OCI-LY3 (cell line): ENCODE measurements around the gene YAF2.

Experiments used
- EZH2phosphoT487 ChIP-seq: fragments of 200-600 bp; shearing (Covaris generic); IDR thresholded peaks from 2 replicates; pipeline ENCODE4 v1.6.1; 2018; ENCODE audit warnings: antibody characterized with exemption, mixed run types, low read depth
- TF ChIP-seq, protein P1 (sequence below): fragments of 200-600, 300-600 bp; sonication (generic); IDR thresholded peaks from 2 replicates; pipeline ENCODE4 v1.5.1; 2014; ENCODE audit warnings: antibody characterized with exemption, low read length, low read depth

DNA sequence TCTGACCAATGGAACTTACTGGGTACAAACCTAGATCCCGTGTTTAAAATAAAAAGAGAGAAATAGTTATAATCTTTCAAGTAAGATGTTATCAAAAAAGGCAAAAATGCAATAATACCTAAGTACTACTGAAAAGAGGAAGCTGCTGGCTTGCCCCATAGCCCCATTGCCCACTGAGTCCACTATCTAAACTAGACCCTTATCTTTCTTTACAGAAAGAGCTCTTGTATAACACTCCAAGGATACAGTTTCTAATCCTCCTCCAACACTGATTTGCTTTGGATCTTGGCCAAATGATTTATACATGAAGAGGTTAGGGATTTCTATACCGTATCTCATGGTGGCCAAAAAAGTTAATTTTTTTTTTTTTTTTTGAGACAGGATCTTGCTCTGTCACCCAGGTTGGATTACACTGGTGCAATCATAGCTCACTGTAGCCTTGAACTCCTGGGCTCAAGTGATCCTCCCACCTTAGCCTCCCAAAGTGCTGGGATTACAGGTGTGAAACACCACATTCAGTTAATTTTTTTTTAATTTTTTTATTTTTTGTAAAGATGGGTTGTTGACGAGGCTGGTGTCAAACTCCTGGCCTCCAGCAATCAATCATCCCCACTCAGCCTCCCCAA, 96.0 kb downstream of the YAF2 start:
- TF ChIP-seq, protein P1, sequence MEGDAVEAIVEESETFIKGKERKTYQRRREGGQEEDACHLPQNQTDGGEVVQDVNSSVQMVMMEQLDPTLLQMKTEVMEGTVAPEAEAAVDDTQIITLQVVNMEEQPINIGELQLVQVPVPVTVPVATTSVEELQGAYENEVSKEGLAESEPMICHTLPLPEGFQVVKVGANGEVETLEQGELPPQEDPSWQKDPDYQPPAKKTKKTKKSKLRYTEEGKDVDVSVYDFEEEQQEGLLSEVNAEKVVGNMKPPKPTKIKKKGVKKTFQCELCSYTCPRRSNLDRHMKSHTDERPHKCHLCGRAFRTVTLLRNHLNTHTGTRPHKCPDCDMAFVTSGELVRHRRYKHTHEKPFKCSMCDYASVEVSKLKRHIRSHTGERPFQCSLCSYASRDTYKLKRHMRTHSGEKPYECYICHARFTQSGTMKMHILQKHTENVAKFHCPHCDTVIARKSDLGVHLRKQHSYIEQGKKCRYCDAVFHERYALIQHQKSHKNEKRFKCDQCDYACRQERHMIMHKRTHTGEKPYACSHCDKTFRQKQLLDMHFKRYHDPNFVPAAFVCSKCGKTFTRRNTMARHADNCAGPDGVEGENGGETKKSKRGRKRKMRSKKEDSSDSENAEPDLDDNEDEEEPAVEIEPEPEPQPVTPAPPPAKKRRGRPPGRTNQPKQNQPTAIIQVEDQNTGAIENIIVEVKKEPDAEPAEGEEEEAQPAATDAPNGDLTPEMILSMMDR = no peak
- TF ChIP-seq EZH2phosphoT487 = no peak
